22Rv1 (cell line): ENCODE results near the gene SMURF2.
"Not testable (repeated sequence)": the region's sequence is repeated elsewhere in the genome, so short reads cannot be mapped to it uniquely, and the experiment has no call there.

Experiments
- H3K27ac ChIP-seq: fragments of 450-650 bp; 2 replicates; pipeline ENCODE4 v1.5.1; 2017
- CTCF ChIP-seq: fragments of 450-650 bp; IDR thresholded peaks from 2 replicates; pipeline ENCODE4 v1.5.1; 2017; ENCODE audit warnings: mild to moderate bottlenecking
- ZFX ChIP-seq: fragments of 450-650 bp; IDR thresholded peaks from 2 replicates; pipeline ENCODE4 v1.6.1; 2017; ENCODE audit warnings: antibody characterized with exemption, borderline replicate concordance

Gene SMURF2

DNA sequence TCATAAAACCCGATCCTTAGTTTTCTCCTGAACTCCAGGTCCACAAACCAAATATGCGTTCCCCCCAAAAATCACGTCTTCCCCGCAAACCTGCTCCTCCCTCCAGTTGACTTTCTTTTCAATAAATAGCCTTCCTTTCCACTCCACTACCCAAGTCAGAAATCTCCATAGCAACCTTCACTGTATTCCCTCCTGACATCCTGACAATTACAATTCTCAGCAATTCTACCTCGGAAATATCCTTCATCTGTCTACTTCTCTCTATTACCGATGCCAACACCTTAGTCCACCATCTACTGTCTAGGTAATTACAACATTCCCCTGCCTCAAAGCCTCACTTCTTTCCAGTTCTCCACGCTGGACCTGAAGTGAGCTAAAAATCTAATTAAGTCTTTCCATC is 50.7 kb downstream of the SMURF2 start:
- no peak overlapping the region for H3K27ac ChIP-seq
- no peak for TF ChIP-seq ZFX
- no peak for TF ChIP-seq CTCF

DNA sequence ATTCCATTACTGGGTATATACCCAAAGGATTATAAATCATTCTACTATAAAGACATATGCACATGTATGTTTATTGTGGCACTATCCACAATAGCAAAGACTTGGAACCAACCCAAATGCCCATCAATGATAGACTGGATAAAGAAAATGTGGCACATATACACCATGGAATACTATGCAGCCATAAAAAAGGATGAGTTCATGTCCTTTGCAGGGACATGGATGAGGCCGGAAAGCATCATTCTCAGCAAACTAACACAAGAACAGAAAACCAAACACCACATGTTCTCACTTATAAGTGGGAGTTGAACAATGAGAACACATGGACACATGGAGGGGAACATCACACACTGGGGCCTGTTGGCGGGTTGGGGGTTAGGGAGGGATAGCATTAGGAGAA is 51.9 kb downstream of the SMURF2 start:
- not testable (repeated sequence) for H3K27ac ChIP-seq

GRCh38 chr17:64608571-64608981 is 53.5 kb downstream of the SMURF2 start:
- TF ChIP-seq ZFX (no peak), CTCF (no peak)
- no peak overlapping the region for H3K27ac ChIP-seq

- no peak overlapping the region for H3K27ac ChIP-seq
- TF ChIP-seq CTCF, result no peak
- no peak for TF ChIP-seq ZFX
These were observed 54.1 kb downstream of the SMURF2 start for GRCh38 chr17:64607862-64608565.

DNA sequence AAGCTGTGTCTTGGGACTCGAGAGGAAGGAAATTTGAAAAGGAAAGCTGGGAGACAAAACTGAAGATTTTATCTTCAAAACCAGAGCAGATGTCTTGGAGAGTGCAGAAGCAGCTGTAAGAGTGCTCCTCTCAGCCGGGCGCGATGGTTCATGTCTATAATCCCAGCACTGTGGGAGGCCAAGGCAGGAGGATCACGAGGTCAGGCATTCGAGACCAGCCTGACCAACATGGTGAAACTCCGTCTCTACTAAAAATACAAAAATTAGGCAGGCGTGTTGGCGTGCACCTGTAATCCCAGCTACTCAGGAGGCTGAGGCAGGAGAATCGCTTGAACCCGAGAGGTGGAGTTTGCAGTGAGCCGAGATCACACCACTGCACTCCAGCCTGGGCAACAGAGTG is 57.6 kb downstream of the SMURF2 start:
- not testable (repeated sequence) for H3K27ac ChIP-seq

- TF ChIP-seq CTCF (no peak), ZFX (no peak)
- H3K27ac ChIP-seq, result no peak overlapping the region
These were observed 58.1 kb downstream of the SMURF2 start for GRCh38 chr17:64603987-64604386.

DNA sequence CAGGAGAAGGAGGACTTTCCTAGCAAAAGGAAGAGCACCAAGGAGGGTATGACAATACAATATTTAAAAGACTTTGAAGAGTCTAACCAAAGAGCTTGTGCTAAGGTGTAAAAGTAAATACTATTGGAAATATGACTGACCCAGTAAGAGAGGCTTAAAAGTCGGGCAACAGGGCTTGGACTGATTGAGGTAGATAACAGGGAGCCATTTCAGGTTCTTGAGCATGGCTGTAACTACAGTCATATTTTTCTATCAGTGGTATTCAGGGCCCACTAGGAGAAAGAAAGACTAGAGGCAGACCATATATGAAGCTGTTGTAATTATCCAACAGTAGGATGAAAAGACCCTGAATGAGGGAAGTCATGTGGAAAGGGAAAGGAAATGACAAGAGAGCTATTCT is 62.3 kb downstream of the SMURF2 start:
- TF ChIP-seq ZFX (no peak), CTCF (no peak)
- no peak overlapping the region for H3K27ac ChIP-seq

DNA sequence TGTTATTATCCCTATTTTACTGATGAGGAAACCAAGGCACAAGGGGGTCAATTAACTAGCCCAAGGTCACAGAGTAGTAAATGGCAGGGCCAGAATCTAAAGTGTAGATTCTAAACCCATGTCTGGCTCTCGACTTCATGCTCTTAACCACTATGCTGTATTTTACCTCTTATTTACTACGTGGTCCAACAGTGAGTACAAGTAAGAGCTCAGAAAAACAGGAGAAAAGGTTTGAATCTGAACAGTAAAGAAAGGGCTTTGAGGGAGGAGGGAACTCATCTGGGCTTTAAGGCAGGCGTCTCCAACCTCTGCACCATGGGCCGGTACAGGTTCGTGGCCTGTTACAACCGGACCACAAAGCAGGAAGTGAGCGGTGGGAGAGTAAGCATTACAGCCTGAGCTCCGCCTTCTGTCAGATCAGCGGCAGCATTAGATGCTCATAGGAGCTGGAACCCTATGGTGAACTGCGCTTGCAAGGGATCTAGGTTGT is 62.9 kb downstream of the SMURF2 start:
- no peak overlapping the region for H3K27ac ChIP-seq

More for the DNA sequence above, 62.9 kb downstream of the SMURF2 start:
- TF ChIP-seq CTCF, result no peak
